GM12873 (cell line): ENCODE results near the gene CPSF7.

Source experiments
- TF ChIP-seq, protein P1 (sequence below): IDR thresholded peaks from 2 replicates; pipeline ENCODE4 v1.5.1; 2012; ENCODE audit warnings: low read depth, mild to moderate bottlenecking, moderate library complexity, low read length, control low read depth; ENCODE audit not compliant: insufficient read depth; ENCODE audit errors: missing control alignments

CPSF7 gene

DNA sequence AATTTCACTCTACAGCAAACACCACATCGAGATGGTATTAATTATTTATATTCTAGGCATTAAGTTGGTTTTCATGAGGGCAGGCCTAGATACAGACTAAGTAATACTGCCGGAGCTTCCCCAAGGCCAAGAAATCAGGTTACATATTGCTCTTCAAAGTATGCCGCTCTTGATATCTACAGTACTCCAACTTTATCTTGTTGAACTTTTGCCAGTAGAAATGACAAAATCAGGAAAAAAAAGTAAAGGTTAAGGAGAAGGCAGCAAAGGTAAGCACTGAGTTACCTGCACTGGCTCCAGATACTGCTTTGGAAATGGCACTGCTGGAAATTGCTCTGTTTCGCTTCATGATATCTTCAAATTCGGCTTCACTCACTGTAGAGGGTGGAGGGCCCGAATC, 14.4 kb downstream of the CPSF7 start:
- TF ChIP-seq, protein P1, sequence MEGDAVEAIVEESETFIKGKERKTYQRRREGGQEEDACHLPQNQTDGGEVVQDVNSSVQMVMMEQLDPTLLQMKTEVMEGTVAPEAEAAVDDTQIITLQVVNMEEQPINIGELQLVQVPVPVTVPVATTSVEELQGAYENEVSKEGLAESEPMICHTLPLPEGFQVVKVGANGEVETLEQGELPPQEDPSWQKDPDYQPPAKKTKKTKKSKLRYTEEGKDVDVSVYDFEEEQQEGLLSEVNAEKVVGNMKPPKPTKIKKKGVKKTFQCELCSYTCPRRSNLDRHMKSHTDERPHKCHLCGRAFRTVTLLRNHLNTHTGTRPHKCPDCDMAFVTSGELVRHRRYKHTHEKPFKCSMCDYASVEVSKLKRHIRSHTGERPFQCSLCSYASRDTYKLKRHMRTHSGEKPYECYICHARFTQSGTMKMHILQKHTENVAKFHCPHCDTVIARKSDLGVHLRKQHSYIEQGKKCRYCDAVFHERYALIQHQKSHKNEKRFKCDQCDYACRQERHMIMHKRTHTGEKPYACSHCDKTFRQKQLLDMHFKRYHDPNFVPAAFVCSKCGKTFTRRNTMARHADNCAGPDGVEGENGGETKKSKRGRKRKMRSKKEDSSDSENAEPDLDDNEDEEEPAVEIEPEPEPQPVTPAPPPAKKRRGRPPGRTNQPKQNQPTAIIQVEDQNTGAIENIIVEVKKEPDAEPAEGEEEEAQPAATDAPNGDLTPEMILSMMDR = no peak

DNA sequence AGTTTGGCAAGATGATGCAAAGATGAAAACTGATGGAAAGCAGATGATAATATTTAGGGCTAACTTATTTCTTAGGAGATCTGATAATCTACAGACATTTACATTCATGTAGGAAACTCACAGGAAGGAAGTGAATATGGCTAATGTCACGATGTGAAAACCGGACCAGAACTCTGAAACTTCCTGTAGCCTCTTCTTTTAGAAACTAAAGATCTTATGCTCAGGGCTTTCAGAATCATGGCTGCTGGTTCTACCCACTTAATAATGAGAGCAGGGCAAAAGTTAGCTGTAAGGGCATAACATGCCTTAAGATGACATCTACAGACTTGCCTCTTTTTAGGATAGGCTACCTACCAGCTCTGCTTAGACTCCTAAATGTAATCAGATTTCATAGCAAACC, 15.2 kb downstream of the CPSF7 start:
- TF ChIP-seq, protein P1 = no peak

DNA sequence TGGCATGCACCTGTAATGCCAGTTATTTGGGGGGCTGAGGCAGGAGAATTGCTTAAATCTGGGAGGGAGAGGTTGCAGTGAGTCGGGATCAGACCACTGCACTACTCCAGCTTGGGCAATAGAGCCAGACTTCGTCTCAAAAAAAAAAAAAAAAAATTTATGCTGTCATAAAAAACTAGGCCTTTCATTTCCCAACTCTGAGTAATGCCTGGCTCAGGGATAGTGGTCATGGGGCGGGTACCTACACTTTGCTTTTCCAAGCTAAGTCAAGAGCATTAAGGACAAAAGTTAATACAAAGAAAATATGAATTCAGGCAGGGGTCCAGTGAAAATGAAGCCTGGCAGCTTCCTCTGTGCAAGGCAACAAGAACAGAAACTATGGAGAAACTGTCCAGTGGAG, 16.3 kb downstream of the CPSF7 start:
- TF ChIP-seq, protein P1 = no peak

DNA sequence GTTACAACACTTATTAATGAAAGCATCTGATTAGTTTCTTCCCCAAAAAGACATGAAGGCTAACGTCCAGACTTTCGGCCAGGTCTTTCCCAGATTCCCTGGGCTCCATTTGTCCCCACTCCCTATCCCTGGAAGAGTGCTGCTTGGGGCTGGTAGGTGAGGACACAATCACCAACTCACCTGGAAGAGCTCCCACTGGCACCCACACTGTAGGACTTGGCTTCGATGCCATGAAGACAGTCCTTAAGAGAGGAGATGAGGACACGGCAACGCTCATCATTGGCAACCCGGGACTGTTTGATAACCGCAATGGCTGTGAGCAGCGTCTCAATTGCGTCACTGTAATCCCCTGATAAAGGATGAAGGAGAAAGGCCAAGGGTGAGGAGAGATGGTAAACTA, 18.2 kb downstream of the CPSF7 start:
- TF ChIP-seq, protein P1 = no peak

DNA sequence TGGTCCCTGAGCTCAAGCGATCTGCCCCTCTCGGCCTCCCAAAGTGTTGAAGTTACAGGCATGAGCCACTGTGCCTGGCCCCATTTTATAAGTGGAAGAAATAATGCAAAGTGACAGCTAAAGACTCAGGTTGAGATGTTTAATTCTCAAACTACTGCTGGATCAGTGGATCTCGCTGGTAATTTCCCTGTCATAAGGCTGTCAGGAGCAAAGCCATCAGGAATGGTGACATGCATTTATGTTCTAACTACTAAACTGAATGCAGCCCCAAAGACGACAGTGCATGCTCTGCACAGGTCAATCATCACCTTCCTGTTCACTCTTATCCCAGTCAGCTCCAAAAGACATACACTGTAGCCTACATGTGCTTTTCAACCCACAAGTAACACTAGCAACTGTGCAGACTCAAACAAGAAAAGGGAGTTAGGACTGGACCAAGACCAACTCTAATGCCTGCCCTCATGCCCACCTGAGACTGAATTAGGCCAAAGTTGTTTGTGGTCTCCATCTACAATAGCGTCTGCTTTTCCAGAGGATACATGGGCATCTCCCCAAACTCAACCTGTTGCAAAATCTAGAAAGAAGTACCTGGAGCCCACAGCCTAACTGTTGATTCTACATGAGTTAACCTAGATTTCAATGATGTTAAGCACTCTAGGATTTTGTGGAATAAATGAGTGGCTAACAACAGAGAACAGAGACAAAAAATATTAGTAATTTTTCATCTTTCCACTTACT, 22.6 kb downstream of the CPSF7 start:
- TF ChIP-seq, protein P1 = no peak

DNA sequence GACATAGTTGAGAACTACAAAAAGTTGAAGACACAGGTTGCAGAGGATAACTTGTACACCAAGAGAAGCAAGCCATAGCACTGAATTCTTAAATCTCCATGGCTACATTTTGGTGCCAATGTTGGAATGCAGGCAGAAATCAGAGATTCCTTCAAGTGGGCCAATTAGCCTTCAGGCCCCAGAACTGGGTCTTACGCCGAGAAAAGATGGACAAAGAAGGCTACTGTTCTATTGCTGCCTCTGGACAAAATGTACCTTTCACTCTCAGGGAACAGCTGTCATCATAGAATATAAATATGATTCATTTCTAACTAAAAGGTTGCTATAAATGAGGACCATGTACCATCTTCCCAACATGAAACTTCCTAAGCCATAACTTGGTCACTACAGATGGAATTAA, 23.7 kb downstream of the CPSF7 start:
- TF ChIP-seq, protein P1 = no peak

DNA sequence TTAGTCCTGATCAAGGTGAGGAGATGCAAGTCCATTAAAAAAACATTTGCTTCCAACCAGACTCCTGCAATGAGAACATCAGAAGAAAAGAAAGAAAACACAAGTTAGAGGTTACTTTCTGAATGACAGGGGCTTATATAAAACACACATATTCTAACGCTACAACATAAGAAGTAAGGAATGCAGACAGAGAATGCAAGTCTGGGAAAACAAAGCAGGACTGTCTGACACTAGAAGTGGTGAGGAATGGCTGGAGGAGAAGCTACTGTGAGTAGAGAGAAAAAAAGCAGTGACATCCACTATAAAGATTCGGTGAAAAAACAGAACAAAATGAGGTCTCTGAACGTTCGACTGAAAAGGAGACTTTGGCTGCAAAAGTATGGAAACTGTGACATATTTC, 25.1 kb downstream of the CPSF7 start:
- TF ChIP-seq, protein P1 = no peak

DNA sequence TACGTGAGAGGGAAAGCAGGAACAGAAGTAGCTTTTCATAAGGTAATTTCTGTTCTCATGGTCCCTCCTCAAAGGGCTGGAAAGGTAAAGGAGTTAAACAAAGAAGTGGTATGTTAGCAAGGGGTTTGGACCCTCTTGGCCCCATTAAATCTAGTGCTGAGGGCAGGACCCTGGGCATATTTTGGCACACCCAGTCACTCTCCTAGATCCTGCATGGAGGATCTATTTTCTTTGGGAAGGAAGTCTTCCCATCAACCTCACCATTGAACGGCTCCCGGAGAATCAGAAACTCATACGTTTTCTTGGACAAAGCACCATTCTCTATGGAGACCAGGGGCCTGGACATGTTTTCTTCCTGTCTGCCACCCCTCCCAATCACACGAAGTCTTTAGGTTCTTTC, 25.7 kb downstream of the CPSF7 start:
- TF ChIP-seq, protein P1 = no peak
